ENCODE results near the gene RNF187.

DNA sequence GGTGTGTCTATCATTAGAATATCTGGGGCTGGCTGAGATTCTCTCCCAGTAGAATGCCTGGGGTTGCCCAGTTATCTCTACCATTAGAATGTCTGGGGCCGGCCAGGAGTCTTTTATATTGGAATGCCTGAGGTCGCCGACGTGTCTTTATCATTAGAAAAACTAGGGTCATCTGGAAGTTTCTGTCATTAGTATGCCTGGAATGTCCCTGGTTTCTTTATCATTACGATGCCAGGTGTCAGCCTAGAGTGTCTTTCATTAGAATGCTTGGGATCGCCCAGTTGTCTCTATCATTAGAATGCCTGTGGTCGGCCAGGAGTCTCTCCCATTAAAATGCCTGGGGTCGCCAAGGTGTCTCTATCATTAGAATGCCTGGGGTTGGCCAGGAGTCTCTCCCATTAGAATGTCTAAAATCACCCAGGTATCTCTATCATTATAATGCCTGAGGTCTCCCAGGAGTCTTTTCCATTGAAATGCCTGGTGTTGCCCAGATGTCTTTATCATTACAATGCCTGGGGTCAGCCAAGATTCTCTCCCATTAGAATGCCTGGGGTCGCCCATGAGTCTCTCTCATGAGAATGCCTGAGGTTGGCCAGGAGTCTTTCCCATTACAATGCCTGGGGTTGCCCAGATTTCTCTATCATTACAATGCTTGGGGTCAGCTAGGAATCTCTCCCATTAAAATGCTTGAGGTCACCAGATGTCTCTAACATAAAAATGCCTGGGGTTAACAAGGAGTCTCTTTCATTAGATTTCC is 53.2 kb downstream of the RNF187 start:
- TF ChIP-seq, protein P1, sequence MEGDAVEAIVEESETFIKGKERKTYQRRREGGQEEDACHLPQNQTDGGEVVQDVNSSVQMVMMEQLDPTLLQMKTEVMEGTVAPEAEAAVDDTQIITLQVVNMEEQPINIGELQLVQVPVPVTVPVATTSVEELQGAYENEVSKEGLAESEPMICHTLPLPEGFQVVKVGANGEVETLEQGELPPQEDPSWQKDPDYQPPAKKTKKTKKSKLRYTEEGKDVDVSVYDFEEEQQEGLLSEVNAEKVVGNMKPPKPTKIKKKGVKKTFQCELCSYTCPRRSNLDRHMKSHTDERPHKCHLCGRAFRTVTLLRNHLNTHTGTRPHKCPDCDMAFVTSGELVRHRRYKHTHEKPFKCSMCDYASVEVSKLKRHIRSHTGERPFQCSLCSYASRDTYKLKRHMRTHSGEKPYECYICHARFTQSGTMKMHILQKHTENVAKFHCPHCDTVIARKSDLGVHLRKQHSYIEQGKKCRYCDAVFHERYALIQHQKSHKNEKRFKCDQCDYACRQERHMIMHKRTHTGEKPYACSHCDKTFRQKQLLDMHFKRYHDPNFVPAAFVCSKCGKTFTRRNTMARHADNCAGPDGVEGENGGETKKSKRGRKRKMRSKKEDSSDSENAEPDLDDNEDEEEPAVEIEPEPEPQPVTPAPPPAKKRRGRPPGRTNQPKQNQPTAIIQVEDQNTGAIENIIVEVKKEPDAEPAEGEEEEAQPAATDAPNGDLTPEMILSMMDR (conservative IDR thresholded peaks at IDR 0.05; ENCODE audit: low read length) = no peak
- TF ChIP-seq EZH2phosphoT487 (IDR thresholded peaks at IDR 0.05; ENCODE audit: borderline replicate concordance) = no peak
